HepG2 (cell line): ENCODE measurements around the gene RNF168. TPM values are rescaled to one million over a fixed set of nuclear protein-coding genes. Genes with fewer than 3 reads are reported as not detected.

Experiments used
- ATAC-seq: fragments of 200-7000 bp; cut with Tn5 transposase; 3 replicates; pipeline ENCODE4 v1.9.1; 2020; ENCODE audit warnings: mild to moderate bottlenecking, moderate library complexity
- BruUV-seq: library from RNA; stranded (reverse); fragments of 400-500 nt; replicated peaks from 2 replicates; lab custom pipeline; 2021; lab: Mats Ljungman, UMichigan
- CTCF ChIA-PET: fragments of 300-600 bp; formaldehyde crosslinking; extraction: SDS; loops from one replicate; lab custom pipeline; 2021; ENCODE audit warnings: low total read pairs, inconsistent platforms, low intra/inter-chr PET ratio; lab: Yijun Ruan, JAX
- POLR2A ChIA-PET: fragments of 350-600 bp; sonication (Branson Sonifier 250); formaldehyde crosslinking; loops from one replicate; lab custom pipeline; 2020; ENCODE audit warnings: antibody characterized with exemption, inconsistent platforms; lab: Yijun Ruan, JAX
- DNase-seq: peaks from one replicate; pipeline ENCODE4 v3.0.0-alpha.2; 2015; ENCODE audit warnings: low spot score
- FAIRE-seq: peaks from 3 replicates; lab custom pipeline; 2011; peaks lifted over from hg19 to GRCh38; lab: Jason Lieb, UNC
- H2AFZ ChIP-seq: one replicate; pipeline ENCODE4 v1.6.1; 2011; ENCODE audit warnings: low read length, inconsistent platforms
- H3K27ac ChIP-seq: fragments of 300-600 bp; 3 replicates; pipeline ENCODE4 v1.8.0; 2011; ENCODE audit warnings: mixed run types, mild to moderate bottlenecking, mixed read lengths, low read length, inconsistent platforms; ENCODE audit not compliant: insufficient read depth; ENCODE audit errors: extremely low read length
- H3K27me3 ChIP-seq, 2 experiments: fragments of 200-600 bp in 1 of 2; 2 replicates in 1 of 2; 3 replicates in 1 of 2; pipeline versions ENCODE4 v1.6.0 to v1.8.0; 2011; ENCODE audit warnings: low read length in 2 of 2, mild to moderate bottlenecking in 2 of 2, moderate library complexity in 2 of 2, inconsistent platforms in 1 of 2; ENCODE audit not compliant: insufficient read depth in 2 of 2, control insufficient read depth in 1 of 2
- H3K36me3 ChIP-seq, 2 experiments: fragments of 200-600 bp in 1 of 2; replicated peaks in 1 of 2; 2 replicates in 1 of 2; 3 replicates in 1 of 2; pipeline versions ENCODE4 v1.5.1 to v1.8.0; 2011; ENCODE audit warnings: low read length in 2 of 2, inconsistent platforms in 1 of 2; ENCODE audit not compliant: insufficient read depth in 2 of 2, control insufficient read depth in 1 of 2
- H3K4me1 ChIP-seq: 2 replicates; pipeline ENCODE4 v1.5.1; 2012; ENCODE audit warnings: low read length, inconsistent platforms; ENCODE audit not compliant: insufficient read depth
- H3K4me2 ChIP-seq: 2 replicates; pipeline ENCODE4 v1.6.0; 2011; ENCODE audit warnings: low read depth, low read length, inconsistent platforms
- H3K4me3 ChIP-seq, 3 experiments: fragments of 200-600 bp in 1 of 3; sonication (generic), shearing (Covaris generic) in 1 of 3; replicated peaks in 1 of 3; 2 replicates each; pipeline ENCODE4 v1.5.1; 2011 to 2016; ENCODE audit warnings: low read length in 3 of 3, inconsistent platforms in 2 of 3, low read depth in 2 of 3, mild to moderate bottlenecking in 2 of 3, control low read depth in 1 of 3, mixed read lengths in 1 of 3; ENCODE audit not compliant: insufficient read depth in 1 of 3
- H3K79me2 ChIP-seq: one replicate; pipeline ENCODE4 v1.6.1; 2011; ENCODE audit warnings: low read length, inconsistent platforms; ENCODE audit not compliant: insufficient read depth
- H3K9ac ChIP-seq: 2 replicates; pipeline ENCODE4 v1.6.0; 2011; ENCODE audit warnings: mild to moderate bottlenecking, low read depth, low read length, inconsistent platforms; ENCODE audit not compliant: insufficient read depth
- H3K9me3 ChIP-seq: 2 replicates; pipeline ENCODE4 v1.5.1; 2012; ENCODE audit warnings: mild to moderate bottlenecking, low read length
- H4K20me1 ChIP-seq: 2 replicates; pipeline ENCODE4 v1.6.0; 2011; ENCODE audit warnings: inconsistent platforms, mild to moderate bottlenecking, low read length, moderate library complexity; ENCODE audit not compliant: insufficient read depth
- EED ChIP-seq: sonication (generic); formaldehyde crosslinking; IDR thresholded peaks from 2 replicates; pipeline ENCODE4 v1.5.0; 2020; ENCODE audit warnings: mild to moderate bottlenecking, missing genetic modification reagents
- IKZF1 ChIP-seq: fragments of 450-650 bp; IDR thresholded peaks from 2 replicates; pipeline ENCODE4 v1.7.1; 2016
- KDM1A ChIP-seq: IDR thresholded peaks from 2 replicates; pipeline ENCODE4 v1.6.1; 2016; ENCODE audit warnings: missing compliant biosample characterization
- NAIF1 ChIP-seq: sonication (generic); formaldehyde crosslinking; IDR thresholded peaks from 2 replicates; pipeline ENCODE4 v1.5.0; 2020; ENCODE audit warnings: mild to moderate bottlenecking, missing genetic modification reagents, borderline replicate concordance
- SIN3B ChIP-seq: fragments of 150-350 bp; IDR thresholded peaks from 2 replicates; pipeline ENCODE4 v1.6.1; 2014; ENCODE audit warnings: low read length
- SPEN ChIP-seq: sonication (generic); formaldehyde crosslinking; IDR thresholded peaks from 2 replicates; pipeline ENCODE4 v1.5.1; 2020; ENCODE audit warnings: low read depth, mild to moderate bottlenecking, missing genetic modification reagents
- TP53 ChIP-seq: sonication (generic); formaldehyde crosslinking; conservative IDR thresholded peaks from 2 replicates; pipeline ENCODE4 v1.4.0; 2020; ENCODE audit warnings: missing genetic modification reagents
- ZBTB7B ChIP-seq: sonication (generic); formaldehyde crosslinking; IDR thresholded peaks from 2 replicates; pipeline ENCODE4 v1.4.0; 2020; ENCODE audit warnings: missing genetic modification reagents
- ZC3H13 ChIP-seq: sonication (generic); formaldehyde crosslinking; IDR thresholded peaks from 2 replicates; pipeline ENCODE4 v1.8.1; 2023; ENCODE audit warnings: mild to moderate bottlenecking, missing genetic modification reagents, moderate library complexity
- ZNF660 ChIP-seq: sonication (generic); formaldehyde crosslinking; IDR thresholded peaks from 2 replicates; pipeline ENCODE4 v1.5.1; 2020; ENCODE audit warnings: mild to moderate bottlenecking, low read depth, missing genetic modification reagents, borderline replicate concordance
- ZNF747 ChIP-seq: sonication (generic); formaldehyde crosslinking; IDR thresholded peaks from 2 replicates; pipeline ENCODE4 v1.8.1; 2023; ENCODE audit warnings: missing genetic modification reagents, mild to moderate bottlenecking, borderline replicate concordance
- ZNF775 ChIP-seq: sonication (generic); formaldehyde crosslinking; IDR thresholded peaks from 2 replicates; pipeline ENCODE4 v1.4.0; 2020; ENCODE audit warnings: missing genetic modification reagents, mild to moderate bottlenecking, moderate library complexity, borderline replicate concordance
- ZSCAN29 ChIP-seq: sonication (generic); formaldehyde crosslinking; conservative IDR thresholded peaks from 2 replicates; pipeline ENCODE4 v1.4.0; 2020; ENCODE audit warnings: mild to moderate bottlenecking, missing genetic modification reagents
- WGBS: methylation state at CpG from one replicate; pipeline ENCODE4 v1.1.6; 2017; ENCODE audit warnings: low lambda C conversion rate; 5-methylcytosine and 5-hydroxymethylcytosine counted together
- in situ Hi-C: cut with HindIII; loops from 2 replicates; pipeline ENCODE4 v1.10.0; 2017; ENCODE audit warnings: low pct_unique_long_range_greater_than_20kb; ENCODE audit not compliant: extremely low pct_ligation_motif_present
- intact Hi-C: fragments of 100-400 bp; cut with micrococcal nuclease; formaldehyde crosslinking; loops from one replicate; pipeline ENCODE4 v1.10.0; 2022; ENCODE audit not compliant: unreplicated experiment
- polyA plus RNA-seq, 8 experiments: library from polyadenylated mRNA; depleted of rRNA in 3 of 8; stranded (reverse) in 7 of 8; unstranded in 1 of 8; fragments of >200 nt; fragmentation: Illumina TruSeq in 4 of 8; extraction: Trizol in 4 of 8; gene quantifications; 2 replicates each; pipeline versions ENCODE4 v1.2.1 to v1.2.3, GENCODE V29; 2011 to 2016; ENCODE audit warnings: low read depth in 4 of 8, missing spikeins in 1 of 8, mixed read lengths in 1 of 8; ENCODE audit not compliant: insufficient read depth in 1 of 8
- total RNA-seq, 5 experiments: library from RNA; depleted of rRNA; stranded (reverse); fragments of >200 nt; fragmentation: Illumina TruSeq; extraction: Trizol; gene quantifications; 2 replicates each; pipeline ENCODE4 v1.2.3, GENCODE V29; 2016; ENCODE audit warnings: low read depth in 1 of 5
- TF ChIP-seq, protein P1 (sequence below): sonication (generic); formaldehyde crosslinking; IDR thresholded peaks from 2 replicates; pipeline ENCODE4 v1.4.0; 2020; ENCODE audit warnings: low read depth, mild to moderate bottlenecking, missing genetic modification reagents

The RNF168 gene
- total and polyA plus RNA-seq, 2 of the 13 experiments (the other 11 are each of a cell fraction or from before 2014, with no cell fraction given): 3.7 to 22.9 TPM

DNA sequence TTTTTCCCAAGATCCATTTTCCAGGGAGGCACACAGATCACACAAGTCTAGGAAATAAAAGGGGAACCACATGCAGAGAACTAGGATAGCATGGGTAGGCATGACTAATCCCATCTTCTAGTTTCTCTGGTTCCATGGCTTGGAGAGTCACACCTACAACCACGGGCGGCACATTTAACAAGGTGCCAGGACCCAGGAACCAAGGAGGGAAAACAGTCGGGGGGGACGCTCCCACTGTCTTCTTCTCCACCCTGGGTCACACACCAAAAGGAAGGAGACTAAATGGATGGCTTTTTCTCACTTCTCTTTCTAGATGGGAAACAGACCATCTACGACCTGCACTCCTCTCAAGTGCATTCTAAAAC is 16.1 kb upstream of the RNF168 start:
- Histone ChIP-seq H3K27me3 (peaks cover 0 to 17% of the 10 kb centered on the region in 2 experiments; a peak in 2 of 5 replicates), H3K27ac (no peak overlapping the region), H3K9me3 (no peaks in the 10 kb centered on the region), H3K4me1 (peaks cover 19% of the 10 kb centered on the region), H3K36me3 (no peaks in the 10 kb centered on the region), H3K79me2 (no peaks in the 10 kb centered on the region), H3K4me3 (no peak overlapping the region), H3K4me2 (no peak overlapping the region), H2AFZ (no peak overlapping the region), H3K9ac (no peak overlapping the region), H4K20me1 (no peaks in the 10 kb centered on the region)
- intact Hi-C loops (loop anchor here (1.0 to 5.0 kb wide), 4 partner anchors 33 to 493 kb away; partner anchors contain the start of gene ZDHHC19), in situ Hi-C loops (loop anchor here (5.0 to 10.0 kb wide), 2 partner anchors 262 to 495 kb away; no protein-coding TSS in a partner anchor)
- no peak for FAIRE-seq
- no peak for ATAC-seq
- no TSS peak for BruUV-seq
- DNase-seq: no peak
- TF ChIP-seq ZBTB7B (CRISPR knock-in tag): no peak
- no peak for TF ChIP-seq NAIF1 (CRISPR knock-in tag)
- no peak for TF ChIP-seq ZNF775 (CRISPR knock-in tag)
- TF ChIP-seq ZNF660 (CRISPR knock-in tag): no peak
- TF ChIP-seq SPEN (CRISPR knock-in tag): no peak
- TF ChIP-seq ZC3H13: no peak
- TF ChIP-seq TP53 (CRISPR knock-in tag): no peak
- TF ChIP-seq, protein P1, sequence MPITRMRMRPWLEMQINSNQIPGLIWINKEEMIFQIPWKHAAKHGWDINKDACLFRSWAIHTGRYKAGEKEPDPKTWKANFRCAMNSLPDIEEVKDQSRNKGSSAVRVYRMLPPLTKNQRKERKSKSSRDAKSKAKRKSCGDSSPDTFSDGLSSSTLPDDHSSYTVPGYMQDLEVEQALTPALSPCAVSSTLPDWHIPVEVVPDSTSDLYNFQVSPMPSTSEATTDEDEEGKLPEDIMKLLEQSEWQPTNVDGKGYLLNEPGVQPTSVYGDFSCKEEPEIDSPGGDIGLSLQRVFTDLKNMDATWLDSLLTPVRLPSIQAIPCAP (CRISPR knock-in tag): no peak
- TF ChIP-seq ZSCAN29 (CRISPR knock-in tag): no peak
- TF ChIP-seq SIN3B: no peak
- no peak for TF ChIP-seq KDM1A
- no peak for TF ChIP-seq EED (CRISPR knock-in tag)
- no peak for TF ChIP-seq ZNF747
- TF ChIP-seq IKZF1: no peak
- WGBS: 26% methylated on average over 5 of the region's 5 CpGs
- ChIA-PET POLR2A (interaction anchor here (1.5 kb wide), 1 partner anchor 498 kb away, joined by 3 read pairs; no protein-coding TSS in a partner anchor), CTCF (interaction anchor here (1.1 to 3.4 kb wide), 4 partner anchors 34 to 494 kb away, joined by 4 to 28 read pairs (median 15); no protein-coding TSS in a partner anchor)
